ENCODE data around the gene TMEM184B.

DNA sequence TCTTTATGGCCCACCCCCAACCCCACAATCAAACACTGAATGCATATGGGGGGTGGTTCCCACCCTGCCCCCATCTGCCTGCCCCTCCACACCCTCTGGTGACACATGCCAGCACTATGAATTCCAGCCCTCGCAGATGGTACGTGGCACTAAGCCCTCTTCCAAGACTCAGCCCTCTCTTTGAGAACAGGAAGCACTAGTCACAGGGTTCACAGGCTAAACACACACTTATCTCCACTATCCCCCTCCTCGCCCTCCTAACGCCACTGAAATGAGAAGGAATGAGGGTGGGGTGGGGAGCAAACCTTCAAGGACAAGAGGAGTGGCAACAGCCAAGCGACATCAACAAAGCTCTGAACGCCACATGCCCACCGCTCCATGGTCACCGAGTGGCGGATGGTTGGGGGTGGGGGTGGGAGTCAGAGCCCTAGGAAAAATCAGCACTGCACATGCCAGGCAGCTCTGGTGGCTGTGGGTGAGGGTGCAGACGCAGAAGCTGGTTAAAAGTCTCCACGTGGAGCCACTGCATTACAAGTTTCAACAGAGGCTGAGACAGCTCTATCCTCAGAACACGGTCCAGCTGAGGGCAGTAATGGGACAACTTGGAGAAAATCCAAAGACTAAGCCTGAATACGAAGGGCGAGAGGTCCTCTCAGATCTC is 33.6 kb downstream of the TMEM184B start:
- TF ChIP-seq CTCF (conservative IDR thresholded peaks at IDR 0.05) (no peak), ZFX (IDR thresholded peaks at IDR 0.05) (no peak)
